DMS53 treated with DMSO at 0.1 percent for 48 hours (cell line): ENCODE measurements around the gene PGS1.

Experiments used
- DNase-seq: peaks from one replicate; lab custom pipeline; 2025; ENCODE audit not compliant: unreplicated experiment; lab: John Stamatoyannopoulos, UW

Gene PGS1

GRCh38 chr17:78406920-78407319, 28.5 kb downstream of the PGS1 start:
- no peak for DNase-seq

GRCh38 chr17:78407387-78408000, 29.0 kb downstream of the PGS1 start:
- DNase-seq = no peak

- no peak for DNase-seq
These were observed 30.1 kb downstream of the PGS1 start for GRCh38 chr17:78408476-78409050.

GRCh38 chr17:78409191-78409928, 30.9 kb downstream of the PGS1 start:
- peak; percentile 26 for DNase-seq

- no peak for DNase-seq
These were observed 32.9 kb downstream of the PGS1 start for GRCh38 chr17:78411241-78411857.

GRCh38 chr17:78412403-78412802, 34.0 kb downstream of the PGS1 start:
- peak; percentile 24 for DNase-seq

- DNase-seq = no peak
These were observed 36.0 kb downstream of the PGS1 start for GRCh38 chr17:78414178-78415162.

GRCh38 chr17:78415821-78416711, 37.6 kb downstream of the PGS1 start:
- no peak for DNase-seq

GRCh38 chr17:78416791-78417530, 38.5 kb downstream of the PGS1 start:
- no peak for DNase-seq

- DNase-seq = no peak
These were observed 39.1 kb downstream of the PGS1 start for GRCh38 chr17:78417531-78417909.

- DNase-seq = no peak
These were observed 40.0 kb downstream of the PGS1 start for GRCh38 chr17:78418326-78419026.

- no peak for DNase-seq
These were observed 41.7 kb downstream of the PGS1 start for GRCh38 chr17:78419970-78420815.

GRCh38 chr17:78421084-78421533, 42.7 kb downstream of the PGS1 start:
- no peak for DNase-seq

- DNase-seq = peak; percentile 77
These were observed 43.3 kb downstream of the PGS1 start for GRCh38 chr17:78421534-78422266.

GRCh38 chr17:78422267-78422605, 43.8 kb downstream of the PGS1 start:
- no peak for DNase-seq

- DNase-seq = no peak
These were observed 44.6 kb downstream of the PGS1 start for GRCh38 chr17:78422872-78423588.
